ENCODE results near the gene TXNRD1.
"Not testable (repeated sequence)": the region's sequence is repeated elsewhere in the genome, so short reads cannot be mapped to it uniquely, and the experiment has no call there.

The TXNRD1 gene

GRCh38 chr12:104243551-104243950 is 28.0 kb downstream of the TXNRD1 start:
- no peak for DNase-seq

DNA sequence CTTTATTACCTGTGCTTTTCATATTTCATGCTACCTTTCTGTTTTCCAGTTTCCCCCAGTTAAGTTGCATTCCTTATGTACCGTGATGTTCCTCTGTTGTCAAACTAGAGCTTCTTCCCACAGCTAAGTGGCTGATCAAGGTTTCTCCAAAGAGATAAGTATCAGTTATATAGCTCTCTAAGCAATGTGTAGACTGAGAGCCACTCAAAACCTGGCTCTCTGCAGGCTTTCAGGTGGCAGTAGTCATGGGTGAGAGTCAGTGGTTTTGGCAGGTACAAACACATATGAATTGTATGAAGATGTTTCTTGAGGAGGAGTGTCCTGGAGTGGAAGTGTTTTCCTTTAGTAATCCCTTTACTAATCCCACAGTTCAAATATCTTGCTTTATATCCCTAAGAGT is 28.4 kb downstream of the TXNRD1 start:
- no peak for DNase-seq

DNA sequence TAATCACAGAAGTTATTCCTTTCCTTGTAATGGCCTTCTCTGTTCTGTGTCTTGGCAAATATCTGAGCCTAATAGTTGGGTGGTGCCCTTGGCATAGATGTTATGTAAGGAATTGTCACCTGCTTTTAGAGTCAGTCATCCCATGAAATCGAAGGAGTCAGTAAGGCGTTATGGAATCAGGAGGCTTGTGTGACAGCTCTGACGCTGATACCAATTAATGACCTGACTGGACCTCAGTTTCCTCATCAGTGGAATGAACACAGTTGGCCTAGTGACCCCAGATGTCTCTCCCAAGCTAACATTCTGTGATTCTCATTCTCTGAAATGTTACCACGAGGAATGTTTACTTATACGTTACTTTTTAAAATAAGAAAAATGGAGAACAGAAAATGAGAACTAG is 32.1 kb downstream of the TXNRD1 start:
- DNase-seq: no peak

DNA sequence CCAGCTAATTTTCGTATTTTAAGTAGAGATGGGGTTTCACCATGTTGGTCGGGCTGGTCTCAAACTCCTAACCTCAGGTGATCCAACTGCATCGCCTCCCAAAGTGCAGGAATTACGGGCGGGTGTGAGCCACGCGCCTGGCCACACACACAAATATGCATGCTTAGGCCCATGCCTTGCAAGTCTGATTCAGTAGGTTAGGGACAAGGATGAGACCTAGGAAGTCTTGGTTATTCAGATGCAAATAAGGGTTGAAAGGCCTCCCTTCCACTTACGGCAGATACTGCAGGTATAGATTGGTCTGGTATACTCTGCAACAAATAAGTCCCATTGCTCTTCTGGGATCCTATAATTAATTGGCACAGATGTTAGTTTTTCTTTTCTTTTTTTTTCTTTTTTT is 32.9 kb downstream of the TXNRD1 start:
- no peak for DNase-seq

DNA sequence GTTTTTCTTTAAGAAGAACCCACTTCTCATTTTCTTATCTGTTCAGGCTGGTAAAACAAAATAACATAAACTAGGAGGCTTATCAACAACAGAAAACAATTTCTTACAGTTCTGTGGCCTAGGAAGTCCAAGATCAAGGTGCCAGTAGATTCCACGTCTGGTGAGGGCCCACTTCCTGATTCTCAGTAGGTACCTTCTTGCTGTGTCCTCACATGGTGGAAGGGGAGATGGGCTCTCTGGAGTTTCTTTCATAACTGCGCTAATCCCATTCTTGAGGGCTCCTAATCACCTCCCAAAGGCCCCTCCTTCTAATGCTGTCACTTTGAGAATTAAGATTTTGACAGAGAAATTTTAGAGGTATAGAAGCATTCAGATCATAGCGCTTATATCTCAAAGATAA is 33.4 kb downstream of the TXNRD1 start:
- no peak for DNase-seq

DNA sequence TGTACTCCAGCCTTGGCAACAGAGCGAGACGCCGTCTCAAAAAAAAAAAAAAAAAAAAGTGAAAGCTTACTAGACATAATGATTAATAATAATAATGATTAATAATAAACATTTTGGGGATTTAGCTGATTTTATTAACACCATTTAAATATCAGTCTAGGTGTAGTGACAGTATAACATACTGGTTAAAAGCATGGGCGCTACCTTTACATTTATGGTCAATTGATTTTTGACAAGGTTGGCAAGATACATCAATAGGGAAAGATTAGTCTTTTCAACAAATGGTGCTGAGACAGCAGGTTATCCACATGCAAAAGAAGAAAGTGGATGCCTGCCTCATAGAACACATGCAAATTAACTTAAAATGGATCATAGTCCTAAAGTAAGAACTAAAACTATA is 34.3 kb downstream of the TXNRD1 start:
- DNase-seq: no peak

GRCh38 chr12:104250366-104251125 is 35.0 kb downstream of the TXNRD1 start:
- no peak for DNase-seq

DNA sequence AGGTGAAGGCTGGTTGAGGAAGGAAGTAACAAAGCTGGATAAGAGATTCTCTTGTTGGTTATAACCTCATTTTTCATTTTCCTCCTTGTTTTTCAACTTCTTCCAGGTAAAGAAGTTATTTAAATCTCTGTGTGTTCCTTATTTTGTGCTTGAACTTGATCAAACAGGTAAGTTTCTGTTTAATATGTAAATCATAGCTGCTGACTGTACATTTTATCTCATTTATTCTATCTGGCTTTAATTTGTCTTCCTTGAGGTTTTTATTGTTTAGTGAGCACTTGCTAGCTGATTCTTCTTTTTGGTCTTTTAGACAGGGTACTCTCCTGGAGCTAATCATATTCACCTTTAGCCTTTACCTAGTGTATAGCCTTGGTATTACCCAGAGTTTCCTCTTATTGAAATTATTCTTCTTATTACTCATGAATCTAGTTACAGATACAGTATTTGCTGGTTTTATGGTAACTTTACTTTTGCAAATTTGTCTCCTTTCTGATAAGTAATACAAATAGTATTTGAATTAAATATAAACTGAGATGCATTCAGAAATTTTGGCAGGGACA is 42.4 kb downstream of the TXNRD1 start:
- no peak for DNase-seq

DNA sequence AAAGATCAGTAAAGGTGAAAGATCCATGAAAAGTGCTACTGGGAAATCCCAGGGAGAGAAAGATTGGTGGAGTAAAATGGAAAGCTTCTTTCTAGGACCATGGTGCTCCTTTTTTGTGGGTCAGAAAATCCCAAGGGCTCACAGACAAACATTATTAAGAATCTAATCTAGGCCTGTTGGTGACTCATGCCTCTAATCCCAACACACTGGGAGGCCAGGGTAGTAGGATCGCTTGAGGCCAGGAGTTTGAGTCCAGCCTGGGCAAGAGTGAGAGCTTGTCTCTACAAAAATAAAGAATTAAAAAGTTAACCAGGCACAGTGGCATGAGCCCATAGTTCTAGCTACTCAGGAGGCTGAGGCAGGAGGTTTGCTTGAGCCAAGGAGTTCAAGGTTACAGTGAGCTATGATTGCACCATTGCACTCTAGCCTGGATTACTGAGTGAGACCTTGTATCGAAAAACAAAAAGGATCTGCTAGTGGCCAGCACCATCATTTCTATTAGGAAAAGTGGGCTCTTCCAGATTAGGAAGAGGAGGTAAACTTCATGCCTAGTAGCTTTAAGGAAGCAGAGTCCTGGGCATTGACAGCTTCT is 43.0 kb downstream of the TXNRD1 start:
- DNase-seq: no peak

- DNase-seq: no peak
Measured at GRCh38 chr12:104263026-104263425, 47.4 kb downstream of the TXNRD1 start.

DNA sequence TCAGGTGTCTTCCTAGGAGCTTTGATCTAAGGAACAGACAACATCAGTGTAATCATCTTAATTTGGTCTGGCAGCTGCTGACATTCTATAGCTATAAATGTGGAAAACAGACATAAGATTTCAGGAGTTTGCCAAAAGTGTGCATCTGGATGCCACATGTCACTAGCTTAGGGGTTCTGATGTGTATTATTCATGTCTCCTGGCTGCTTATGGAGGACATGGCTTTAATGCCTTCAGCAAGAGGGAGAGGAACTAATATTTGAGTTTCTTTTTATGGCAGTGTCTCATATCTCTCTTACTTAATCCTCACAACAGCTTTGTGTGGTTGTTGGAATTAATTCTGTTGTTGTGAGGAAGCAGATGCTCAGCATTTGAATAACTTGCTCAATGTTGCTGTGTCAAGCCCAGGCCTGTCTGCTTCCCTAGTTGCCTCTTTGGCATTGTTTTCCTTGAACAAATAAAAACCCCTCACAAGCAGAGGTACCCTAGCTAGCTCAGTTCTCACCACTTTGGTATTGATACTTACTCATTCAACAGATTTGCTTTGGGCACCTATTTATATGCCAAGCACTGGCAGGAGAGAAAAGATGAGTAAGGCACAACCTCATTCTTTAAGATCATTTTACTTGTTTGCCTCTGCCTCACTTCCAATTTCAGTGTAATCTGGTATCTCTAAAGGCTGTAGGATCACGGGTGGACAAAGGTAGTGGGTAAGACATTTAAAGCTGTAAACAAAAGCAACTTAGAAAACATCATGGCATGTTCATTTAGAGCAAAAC is 48.2 kb downstream of the TXNRD1 start:
- no peak for DNase-seq

DNA sequence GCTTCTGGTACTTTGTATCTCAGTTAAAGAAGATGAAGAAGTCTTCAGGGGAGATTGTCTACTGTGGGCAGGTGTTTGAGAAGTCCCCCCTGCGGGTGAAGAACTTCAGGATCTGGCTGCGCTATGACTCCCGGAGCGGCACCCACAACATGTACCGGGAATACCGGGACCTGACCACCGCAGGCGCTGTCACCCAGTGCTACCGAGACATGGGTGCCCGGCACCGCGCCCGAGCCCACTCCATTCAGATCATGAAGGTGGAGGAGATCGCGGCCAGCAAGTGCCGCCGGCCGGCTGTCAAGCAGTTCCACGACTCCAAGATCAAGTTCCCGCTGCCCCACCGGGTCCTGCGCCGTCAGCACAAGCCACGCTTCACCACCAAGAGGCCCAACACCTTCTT is 49.9 kb downstream of the TXNRD1 start:
- DNase-seq: not testable (repeated sequence)

DNA sequence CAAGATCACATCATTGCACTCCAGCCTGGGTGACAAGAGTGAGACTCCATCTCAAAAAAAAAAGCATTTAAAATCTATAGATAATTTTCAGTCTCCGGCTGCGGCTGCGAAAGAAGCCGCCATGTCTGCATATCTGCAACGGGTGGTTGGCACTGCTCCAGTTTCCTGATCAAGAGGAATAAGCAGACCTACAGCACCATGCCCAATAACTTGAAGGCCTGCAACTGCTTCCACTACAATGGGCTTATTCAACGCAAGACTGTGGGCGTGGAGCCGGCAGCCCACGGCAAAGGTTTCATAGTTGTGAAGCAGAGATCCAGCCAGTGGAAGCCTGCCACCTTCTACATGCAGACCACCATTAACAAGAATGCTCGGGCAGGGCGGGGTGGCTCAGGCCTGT is 57.4 kb downstream of the TXNRD1 start:
- no peak for DNase-seq

DNA sequence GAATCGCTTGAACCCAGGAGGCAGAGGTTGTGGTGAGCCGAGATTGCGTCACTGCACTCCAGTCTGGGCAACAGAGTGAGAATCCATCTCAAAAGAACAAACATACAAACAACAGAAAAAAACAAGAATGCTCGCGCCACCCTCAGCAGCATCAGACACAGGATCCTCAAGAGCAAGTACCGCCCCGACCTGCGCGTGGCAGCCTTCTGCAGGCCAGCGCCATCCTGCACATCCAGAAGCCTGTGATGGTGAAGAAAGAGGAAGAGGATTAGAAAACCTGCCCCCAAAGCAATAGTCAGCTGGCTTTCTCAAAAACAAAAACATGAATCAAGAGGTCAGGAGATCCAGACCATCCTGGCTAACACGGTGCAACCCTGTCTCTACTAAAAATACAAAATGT is 57.9 kb downstream of the TXNRD1 start:
- DNase-seq: no peak

DNA sequence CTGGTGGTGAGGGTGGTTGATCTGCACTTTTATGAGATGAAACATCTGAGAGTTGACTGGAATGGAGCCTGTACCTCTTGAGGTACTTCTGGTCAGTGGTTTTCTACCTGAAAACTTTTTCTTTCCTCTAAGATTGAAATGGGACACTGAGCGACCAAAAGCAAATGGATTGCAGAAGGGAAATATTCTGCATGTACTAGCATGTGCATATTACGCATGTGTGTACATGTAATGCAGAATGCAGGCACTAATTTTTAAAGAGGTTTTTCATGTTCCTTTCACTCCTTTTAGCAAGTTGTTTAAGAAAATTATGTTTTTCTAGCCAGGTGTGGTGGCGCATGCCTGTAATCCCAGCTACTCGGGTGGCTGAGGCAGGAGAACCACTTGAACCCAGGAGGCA is 59.2 kb downstream of the TXNRD1 start:
- DNase-seq: no peak

DNA sequence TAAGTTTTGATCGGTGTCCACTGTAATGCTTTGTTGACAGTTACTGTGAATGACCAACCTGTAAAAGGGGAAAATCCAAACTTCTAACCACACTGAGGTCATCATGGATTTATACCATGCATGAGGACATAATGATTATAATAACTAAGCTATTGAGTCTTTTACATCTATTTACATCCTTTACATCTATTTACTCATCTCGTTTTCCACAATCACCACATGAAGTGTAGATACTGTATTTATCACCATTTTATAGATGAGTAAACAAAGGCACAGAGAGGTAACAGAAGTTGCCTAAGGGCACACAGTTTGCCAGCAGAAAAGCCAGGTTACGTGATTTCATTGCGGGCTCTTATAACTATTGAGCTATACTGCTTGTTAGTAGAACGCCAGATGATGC is 60.1 kb downstream of the TXNRD1 start:
- no peak for DNase-seq

- DNase-seq: no peak
Measured at GRCh38 chr12:104276273-104277131, 60.9 kb downstream of the TXNRD1 start.

DNA sequence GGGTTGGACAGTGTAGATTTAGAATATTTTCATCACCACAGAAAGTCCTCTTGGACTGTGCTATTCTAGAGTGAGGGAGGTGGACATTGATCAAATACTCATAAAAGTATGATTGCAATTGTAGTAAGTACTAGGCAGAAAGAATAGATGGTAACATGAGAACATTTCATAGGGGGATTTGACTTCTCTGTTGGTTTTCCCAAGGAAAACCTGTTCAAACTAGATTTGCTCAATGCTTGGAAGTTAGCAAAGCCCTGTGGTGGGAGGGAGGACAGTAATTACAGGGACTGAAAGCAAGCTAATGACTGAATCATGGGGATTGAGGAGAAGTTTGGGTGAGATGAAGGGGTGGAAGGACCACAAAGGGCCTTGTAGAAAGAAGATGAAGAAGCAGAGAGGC is 63.6 kb downstream of the TXNRD1 start:
- no peak for DNase-seq

DNA sequence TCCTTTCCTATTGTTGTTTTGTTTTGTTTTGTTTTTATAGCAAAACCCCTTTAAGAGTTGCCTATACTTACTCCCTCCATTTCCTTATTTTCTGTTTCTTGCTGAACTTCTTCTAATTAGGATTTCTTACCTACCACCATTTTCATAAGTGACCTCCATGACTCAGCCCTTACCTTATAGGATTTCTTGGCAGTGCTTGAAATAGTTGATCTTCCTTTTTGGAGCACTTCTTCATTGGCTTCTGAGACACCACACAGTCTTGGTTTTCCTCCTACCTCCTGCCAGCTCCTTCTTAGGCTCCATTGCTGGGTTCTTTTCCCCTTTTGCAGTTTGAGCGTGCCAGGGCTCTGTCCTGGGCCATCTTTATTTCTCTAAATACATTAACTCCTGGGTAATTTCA is 64.5 kb downstream of the TXNRD1 start:
- DNase-seq: no peak

DNA sequence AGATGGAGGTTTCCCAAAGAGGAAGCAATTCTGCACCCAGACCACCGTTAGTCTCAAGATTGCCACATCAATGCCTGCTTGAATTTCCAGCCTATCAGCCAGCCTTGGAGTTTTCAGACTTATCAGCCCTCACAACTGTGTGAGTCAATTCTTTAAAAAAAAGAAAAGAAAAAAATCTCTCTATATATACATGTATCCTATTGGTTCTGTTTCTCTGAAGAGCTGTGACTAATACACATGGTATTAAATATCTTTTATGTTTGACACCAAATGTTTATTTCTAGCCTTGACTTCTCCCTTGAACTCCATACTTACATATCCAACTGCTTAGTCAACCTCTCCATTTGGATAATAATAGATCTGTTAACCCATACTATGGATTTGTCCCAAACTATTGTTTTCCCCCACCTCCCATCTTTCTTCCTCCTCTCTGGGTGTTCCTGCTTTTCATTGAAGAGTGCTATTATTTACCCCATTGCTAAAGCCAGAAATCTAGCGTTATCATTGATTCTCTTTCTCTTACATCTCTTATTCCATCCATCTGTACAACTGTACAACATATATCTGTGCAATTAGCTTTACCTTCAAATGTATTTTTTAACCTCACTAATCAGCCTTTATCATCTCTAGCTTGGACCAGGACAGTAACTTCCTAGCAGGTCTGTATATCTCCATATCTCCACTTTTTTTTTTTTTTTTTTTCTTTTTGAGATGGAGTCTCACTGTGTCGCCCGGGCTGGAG is 65.3 kb downstream of the TXNRD1 start:
- DNase-seq: no peak

DNA sequence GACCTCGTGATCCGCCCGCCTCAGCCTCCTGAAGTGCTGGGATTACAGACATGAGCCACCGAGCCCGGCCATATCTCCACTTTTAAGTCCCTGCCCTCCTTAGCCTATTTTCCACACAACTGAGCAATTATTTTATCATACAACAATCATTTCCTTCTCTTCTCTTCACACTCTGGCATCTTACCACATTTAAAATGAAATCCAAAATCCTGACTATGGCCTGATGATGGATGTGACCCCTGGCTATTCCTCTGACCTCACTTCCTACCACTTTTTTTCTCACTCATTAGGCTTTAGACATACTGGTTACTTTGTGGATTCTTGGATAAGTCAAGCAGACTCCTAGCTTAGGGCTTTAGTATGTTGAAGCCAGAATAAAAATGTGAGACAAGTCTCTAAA is 66.1 kb downstream of the TXNRD1 start:
- no peak for DNase-seq

- no peak for DNase-seq
Measured at GRCh38 chr12:104282109-104282508, 66.5 kb downstream of the TXNRD1 start.
